Activated CD8-positive, alpha-beta T cell treated with anti-CD3 and anti-CD28 coated beads for 36 hours (primary cell): ENCODE data around the gene FKBP15. TPM values are rescaled to one million over a fixed set of nuclear protein-coding genes. Genes with fewer than 3 reads are reported as not detected.
"Not testable (repeated sequence)": the region's sequence is repeated elsewhere in the genome, so short reads cannot be mapped to it uniquely, and the experiment has no call there.

Source experiments
- ATAC-seq: fragments of 200-7000 bp; cut with Tn5 transposase; one replicate; pipeline ENCODE4 v1.10.0; 2021; ENCODE audit warnings: mild to moderate bottlenecking, moderate library complexity
- CTCF ChIA-PET: fragments of 350-600 bp; sonication (Branson Sonifier 250); formaldehyde crosslinking; loops from one replicate; lab custom pipeline; 2021; ENCODE audit warnings: antibody characterized with exemption; lab: Charles Lee
- POLR2A ChIA-PET: fragments of 350-600 bp; sonication (Branson Sonifier 250); formaldehyde crosslinking; loops from one replicate; lab custom pipeline; 2021; ENCODE audit warnings: antibody characterized with exemption; lab: Charles Lee
- DNase-seq: peaks from one replicate; pipeline ENCODE4 v3.0.0-alpha.2; 2020
- H3K27ac Mint-ChIP-seq: one replicate; pipeline ENCODE4 v1.8.0; 2021; ENCODE audit warnings: mild to moderate bottlenecking, mixed read lengths
- H3K27me3 Mint-ChIP-seq: one replicate; pipeline ENCODE4 v1.8.0; 2021; ENCODE audit warnings: mixed read lengths
- H3K36me3 Mint-ChIP-seq: one replicate; pipeline ENCODE4 v1.8.0; 2021; ENCODE audit warnings: low read depth, mixed read lengths
- H3K4me1 Mint-ChIP-seq: one replicate; pipeline ENCODE4 v1.8.0; 2021; ENCODE audit warnings: low read depth, mixed read lengths
- H3K4me3 Mint-ChIP-seq: one replicate; pipeline ENCODE4 v1.8.0; 2021; ENCODE audit warnings: mild to moderate bottlenecking, moderate library complexity, mixed read lengths
- H3K9me3 Mint-ChIP-seq: one replicate; pipeline ENCODE4 v1.8.0; 2021; ENCODE audit warnings: mixed read lengths
- CTCF ChIP-seq: fragments of 200-600 bp; IDR thresholded peaks from one replicate; pipeline ENCODE4 v1.8.0; 2022; ENCODE audit warnings: antibody characterized with exemption, mild to moderate bottlenecking
- intact Hi-C: fragments of 100-400 bp; cut with micrococcal nuclease; formaldehyde crosslinking; loops from one replicate; pipeline ENCODE4 v1.10.0; 2022
- total RNA-seq, 2 experiments: library from RNA; stranded (reverse); gene quantifications; one replicate each; pipeline ENCODE4 v1.2.3, GENCODE V29; 2021

FKBP15 gene
- total RNA-seq, 2 experiments from 2014 or later = 32.5 to 33.7 TPM

DNA sequence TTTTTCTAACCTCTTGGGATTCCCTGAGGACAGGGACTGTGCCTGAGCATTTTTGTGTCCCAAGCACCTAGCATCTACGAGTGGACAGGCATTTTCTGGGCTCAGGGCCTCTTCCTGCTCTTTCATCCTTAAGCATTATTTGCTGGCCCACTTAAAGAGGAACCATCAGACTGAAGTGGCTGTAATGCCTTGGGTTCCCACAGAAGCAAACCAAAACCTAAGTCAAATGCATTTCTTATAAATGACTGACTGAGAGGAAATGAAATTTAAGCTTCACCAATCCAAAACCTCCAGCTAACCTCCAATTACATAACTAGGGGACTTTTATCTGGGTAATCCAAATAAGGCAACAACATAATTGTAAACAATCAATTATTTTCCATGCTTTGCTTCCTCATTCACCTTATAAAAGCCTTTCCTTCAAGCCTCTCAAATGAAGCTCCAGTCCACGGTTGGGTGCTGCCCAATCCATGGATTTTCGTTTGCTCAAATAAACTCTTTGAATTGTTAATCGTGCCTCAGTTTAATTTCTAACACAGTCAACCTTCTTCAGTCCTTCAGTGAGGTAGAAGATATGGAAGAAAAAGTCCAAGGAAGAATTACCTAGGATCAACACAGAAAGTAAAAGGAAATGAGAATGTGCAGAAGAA lies 95.6 kb downstream of the FKBP15 start:
- intact Hi-C loops = no loop called here
- no peak overlapping the region for H3K4me3 Mint-ChIP-seq
- H3K27ac Mint-ChIP-seq = no peak overlapping the region
- DNase-seq = no peak
- no peaks in the 10 kb centered on the region for H3K36me3 Mint-ChIP-seq
- CTCF ChIA-PET = interaction anchor here (0.7 to 1.2 kb wide), 2 partner anchors 13 to 222 kb away, joined by 3 read pairs; no protein-coding TSS in a partner anchor
- H3K27me3 Mint-ChIP-seq = peaks cover 22% of the 10 kb centered on the region
- no peaks in the 10 kb centered on the region for H3K9me3 Mint-ChIP-seq
- ATAC-seq = no peak
- POLR2A ChIA-PET = no interaction called here
- TF ChIP-seq CTCF = no peak
- no peaks in the 10 kb centered on the region for H3K4me1 Mint-ChIP-seq

GRCh38 chr9:113118829-113119228 lies 102.2 kb downstream of the FKBP15 start:
- POLR2A ChIA-PET, H3K36me3 Mint-ChIP-seq, H3K4me3 Mint-ChIP-seq, intact Hi-C loops, ATAC-seq, H3K9me3 Mint-ChIP-seq, H3K4me1 Mint-ChIP-seq, H3K27ac Mint-ChIP-seq, DNase-seq, CTCF ChIA-PET, H3K27me3 Mint-ChIP-seq: not testable (repeated sequence)

Other genes starting within 250 kb of the FKBP15 start
- 1 to 10 TPM; 1.1 to 1.6 TPM for gene ZNF883, start 209.1 kb downstream of the FKBP15 start, total RNA-seq
- gene ZFP37, start 164.6 kb downstream of the FKBP15 start, total RNA-seq = 1 to 10 TPM; 1.3 to 1.4 TPM
- 1 to 10 TPM; 1.6 to 3.4 TPM for gene SLC31A2, start 70.3 kb downstream of the FKBP15 start, total RNA-seq
- gene SLC31A1, start 267 bp upstream of the FKBP15 start, total RNA-seq = 10 to 100 TPM; 18.3 to 19.2 TPM
- gene CDC26, start 54.3 kb upstream of the FKBP15 start, total RNA-seq = 10 to 100 TPM; 28.0 to 30.4 TPM
- 10 to 100 TPM; 52.9 to 56.5 TPM for gene PRPF4, start 54.4 kb upstream of the FKBP15 start, total RNA-seq
- under 1 TPM in 1 of 2 experiments, not detected in 1; 0.27 TPM for gene RNF183, start 82.1 kb upstream of the FKBP15 start, total RNA-seq
- 1 to 10 TPM; 1.3 to 1.4 TPM for gene WDR31, start 119.0 kb upstream of the FKBP15 start, total RNA-seq
- 1 to 10 TPM; 8.2 to 9.1 TPM for gene BSPRY, start 128.3 kb upstream of the FKBP15 start, total RNA-seq
- 10 to 100 TPM; 11.6 to 13.3 TPM for gene HDHD3, start 155.7 kb upstream of the FKBP15 start, total RNA-seq
- gene ALAD, start 180.0 kb upstream of the FKBP15 start, total RNA-seq = 10 to 100 TPM; 16.2 to 16.3 TPM
- gene POLE3, start 189.4 kb upstream of the FKBP15 start, total RNA-seq = 10 to 100 TPM; 49.0 to 50.9 TPM
- gene C9orf43, start 189.5 kb upstream of the FKBP15 start, total RNA-seq = under 1 TPM; 0.74 to 0.83 TPM
- 10 to 100 TPM; 51.0 to 51.5 TPM for gene RGS3, start 242.4 kb upstream of the FKBP15 start, total RNA-seq